ENCODE measurements around the gene MZT2B.

DNA sequence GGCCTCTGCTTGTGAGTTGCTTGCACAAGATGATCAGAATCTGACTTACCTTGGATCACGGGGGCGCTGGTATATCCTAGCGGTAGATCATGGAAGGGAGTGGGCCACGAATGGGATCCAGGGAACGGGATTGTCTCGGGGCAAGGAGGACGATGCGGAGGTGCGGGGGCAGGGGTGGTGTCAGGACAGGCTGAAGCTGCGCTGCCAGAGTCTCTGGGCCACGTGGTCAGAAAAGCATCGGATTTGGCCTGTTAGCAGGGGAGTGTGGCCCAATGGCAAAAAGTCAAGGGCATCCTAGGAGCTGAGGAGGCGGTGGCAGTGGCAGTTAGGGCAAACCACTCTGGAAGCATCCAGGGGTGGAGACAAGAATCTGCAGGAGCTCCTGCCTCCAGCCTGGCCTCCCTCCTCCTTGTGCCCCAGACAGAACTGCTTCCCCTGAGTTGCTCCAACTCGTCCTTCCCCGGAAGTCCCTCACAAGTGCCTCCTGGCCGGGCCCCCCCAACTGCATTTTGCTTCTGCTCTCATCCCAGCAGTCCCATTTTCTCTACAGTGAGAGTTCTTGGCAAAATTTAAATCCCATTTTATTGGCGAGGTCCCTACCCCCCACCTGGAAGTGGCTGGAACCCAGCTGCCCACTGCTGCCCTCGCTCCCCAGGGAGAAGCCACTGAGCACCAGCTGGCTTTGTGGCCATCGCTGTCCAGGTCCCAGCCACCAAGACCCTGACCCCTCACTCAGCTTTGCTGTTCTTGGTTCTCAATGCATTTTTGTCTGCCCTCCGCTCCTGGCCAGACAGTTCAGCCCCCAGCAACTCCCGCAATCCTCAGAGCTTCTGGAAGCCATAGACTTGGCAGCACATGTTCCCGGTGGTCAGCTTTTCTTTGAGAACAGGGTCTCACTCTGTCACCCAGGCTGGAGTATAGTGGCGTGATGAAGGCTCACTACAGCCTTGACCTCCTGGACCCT, 31.6 kb upstream of the MZT2B start:
- TF ChIP-seq CTCF (conservative IDR thresholded peaks at IDR 0.05) (no peak), ZFX (IDR thresholded peaks at IDR 0.05) (no peak)

Measured in C4-2B (cell line).